Neural cell (in vitro differentiated cells): ENCODE measurements around the gene SP6. TPM values are rescaled to one million over a fixed set of nuclear protein-coding genes. Genes with fewer than 3 reads are reported as not detected.

ENCODE experiments used
- H2AFZ ChIP-seq: fragments of 200-600, 300-800 bp; sonication (generic), shearing (Covaris generic); 2 replicates; pipeline ENCODE4 v1.6.0; 2014; ENCODE audit warnings: low read depth, mild to moderate bottlenecking, antibody characterized with exemption, low read length, moderate library complexity
- H3F3A ChIP-seq: fragments of 200-600 bp; shearing (Covaris generic); 2 replicates; pipeline ENCODE4 v1.6.1; 2016; ENCODE audit warnings: mild to moderate bottlenecking, moderate library complexity, mixed read lengths, antibody characterized with exemption, low read length; ENCODE audit not compliant: insufficient read depth, poor library complexity, severe bottlenecking
- H3K27ac ChIP-seq: fragments of 200-600, 300-800 bp; sonication (generic), shearing (Covaris generic); 2 replicates; pipeline ENCODE4 v1.5.1; 2014; ENCODE audit warnings: mild to moderate bottlenecking, low read length, moderate library complexity
- H3K27me3 ChIP-seq: fragments of 300-800, 200-600 bp; sonication (generic), shearing (Covaris generic); 2 replicates; pipeline ENCODE4 v1.6.0; 2014; ENCODE audit warnings: mild to moderate bottlenecking, low read depth, low read length, moderate library complexity; ENCODE audit not compliant: insufficient read depth
- H3K36me3 ChIP-seq: fragments of 300-800, 200-600 bp; sonication (generic), shearing (Covaris generic); 2 replicates; pipeline ENCODE4 v1.5.1; 2014; ENCODE audit warnings: mild to moderate bottlenecking, antibody characterized with exemption, low read length, moderate library complexity; ENCODE audit not compliant: insufficient read depth
- H3K4me2 ChIP-seq: fragments of 300-800, 200-600 bp; sonication (generic), shearing (Covaris generic); 2 replicates; pipeline ENCODE4 v1.6.0; 2014; ENCODE audit warnings: mild to moderate bottlenecking, low read length
- H3K4me3 ChIP-seq: fragments of 300-800, 200-600 bp; sonication (generic), shearing (Covaris generic); 2 replicates; pipeline ENCODE4 v1.5.1; 2014; ENCODE audit warnings: mild to moderate bottlenecking, low read length, moderate library complexity
- H3K79me2 ChIP-seq: fragments of 200-600 bp; shearing (Covaris generic); replicated peaks from 2 replicates; pipeline ENCODE4 v1.6.0; 2014; ENCODE audit warnings: mild to moderate bottlenecking, low read length, moderate library complexity; ENCODE audit not compliant: insufficient read depth
- H3K9ac ChIP-seq: fragments of 300-800, 200-600 bp; sonication (generic), shearing (Covaris generic); 2 replicates; pipeline ENCODE4 v1.6.1; 2016; ENCODE audit warnings: mild to moderate bottlenecking, low read length, mixed read lengths
- H3K9me2 ChIP-seq: fragments of 200-600 bp; shearing (Covaris generic); 2 replicates; pipeline ENCODE4 v1.6.1; 2016; ENCODE audit warnings: mild to moderate bottlenecking, low read length, mixed read lengths; ENCODE audit not compliant: insufficient read depth
- H3K9me3 ChIP-seq: fragments of 200-600, 300-800 bp; sonication (generic), shearing (Covaris generic); 2 replicates; pipeline ENCODE4 v1.6.1; 2016; ENCODE audit warnings: mild to moderate bottlenecking, mixed run types, low read length, moderate library complexity, mixed read lengths
- H4K20me1 ChIP-seq: fragments of 200-600 bp; shearing (Covaris generic); 2 replicates; pipeline ENCODE4 v1.6.1; 2016; ENCODE audit warnings: mild to moderate bottlenecking, mixed run types; ENCODE audit not compliant: insufficient read depth
- CTCF ChIP-seq: fragments of 450-650 bp; IDR thresholded peaks from 2 replicates; pipeline ENCODE4 v1.5.1; 2014; ENCODE audit warnings: antibody characterized with exemption, mild to moderate bottlenecking, moderate library complexity; ENCODE audit not compliant: poor library complexity, severe bottlenecking
- EP300 ChIP-seq: fragments of 450-650 bp; conservative IDR thresholded peaks from 2 replicates; pipeline ENCODE4 v1.6.1; 2014; ENCODE audit warnings: antibody characterized with exemption, mild to moderate bottlenecking, moderate library complexity; ENCODE audit not compliant: poor library complexity, severe bottlenecking
- EZH2 ChIP-seq: fragments of 200-600, 300-800 bp; shearing (Covaris generic), sonication (generic); IDR thresholded peaks from 2 replicates; pipeline ENCODE4 v1.6.1; 2014; ENCODE audit warnings: antibody characterized with exemption, low read length, borderline replicate concordance, mild to moderate bottlenecking; ENCODE audit not compliant: insufficient read depth, poor library complexity, severe bottlenecking
- MXI1 ChIP-seq: fragments of 450-650 bp; conservative IDR thresholded peaks from 2 replicates; pipeline ENCODE4 v1.6.1; 2014; ENCODE audit warnings: antibody characterized with exemption, mild to moderate bottlenecking; ENCODE audit not compliant: poor library complexity, severe bottlenecking
- POLR2AphosphoS5 ChIP-seq: IDR thresholded peaks from 2 replicates; pipeline ENCODE4 v1.6.1; 2012
- RAD21 ChIP-seq: fragments of 450-650 bp; conservative IDR thresholded peaks from 2 replicates; pipeline ENCODE4 v1.6.1; 2014; ENCODE audit warnings: antibody characterized with exemption, mild to moderate bottlenecking, moderate library complexity
- REST ChIP-seq: IDR thresholded peaks from 2 replicates; pipeline ENCODE4 v1.6.1; 2012; ENCODE audit warnings: borderline replicate concordance
- SMC3 ChIP-seq: fragments of 450-650 bp; conservative IDR thresholded peaks from 2 replicates; pipeline ENCODE4 v1.6.1; 2014; ENCODE audit warnings: antibody characterized with exemption, mild to moderate bottlenecking, moderate library complexity; ENCODE audit not compliant: poor library complexity
- TAF1 ChIP-seq: IDR thresholded peaks from 2 replicates; pipeline ENCODE4 v1.6.1; 2012; ENCODE audit warnings: low read depth
- polyA plus RNA-seq: library from polyadenylated mRNA; depleted of rRNA; stranded (reverse); fragments of >200 nt; gene quantifications from 2 replicates; pipeline ENCODE4 v1.2.3, GENCODE V29; 2014

Gene SP6
- polyA plus RNA-seq, 1 donor from 2014 or later = 0.42 TPM

GRCh38 chr17:47878203-47879027, 27.5 kb upstream of the SP6 start:
- no peak overlapping the region for H3K4me2 ChIP-seq
- H3K4me3 ChIP-seq = no peak overlapping the region
- H4K20me1 ChIP-seq = no peaks in the 10 kb centered on the region
- no peak overlapping the region for H3K27ac ChIP-seq
- no peaks in the 10 kb centered on the region for H3K79me2 ChIP-seq
- TF ChIP-seq POLR2AphosphoS5 (no peak), CTCF (no peak), TAF1 (no peak), MXI1 (no peak), SMC3 (no peak), REST (no peak), EZH2 (no peak), RAD21 (no peak), EP300 (no peak)
- H3K9ac ChIP-seq = no peak overlapping the region
- H2AFZ ChIP-seq = no peak overlapping the region
- no peaks in the 10 kb centered on the region for H3F3A ChIP-seq
- H3K27me3 ChIP-seq = peaks cover 6% of the 10 kb centered on the region
- H3K9me2 ChIP-seq = no peaks in the 10 kb centered on the region
- no peaks in the 10 kb centered on the region for H3K36me3 ChIP-seq
- H3K9me3 ChIP-seq = no peaks in the 10 kb centered on the region

GRCh38 chr17:47877368-47878034, 26.5 kb upstream of the SP6 start:
- H3K9ac ChIP-seq = no peak overlapping the region
- no peak for TF ChIP-seq MXI1
- TF ChIP-seq POLR2AphosphoS5 = no peak
- no peak for TF ChIP-seq EP300
- TF ChIP-seq CTCF = no peak
- no peak for TF ChIP-seq RAD21
- TF ChIP-seq REST = no peak
- TF ChIP-seq TAF1 = no peak
- peaks cover 15% of the 10 kb centered on the region for H3K27me3 ChIP-seq

More at GRCh38 chr17:47877368-47878034, 26.5 kb upstream of the SP6 start:
- H3K79me2 ChIP-seq = no peaks in the 10 kb centered on the region
- H3K4me3 ChIP-seq = no peak overlapping the region
- H4K20me1 ChIP-seq = no peaks in the 10 kb centered on the region
- H3K36me3 ChIP-seq = no peaks in the 10 kb centered on the region
- no peaks in the 10 kb centered on the region for H3K9me2 ChIP-seq
- H2AFZ ChIP-seq = no peak overlapping the region
- H3K27ac ChIP-seq = no peak overlapping the region
- H3F3A ChIP-seq = no peaks in the 10 kb centered on the region
- no peaks in the 10 kb centered on the region for H3K9me3 ChIP-seq
- no peak overlapping the region for H3K4me2 ChIP-seq
